HG02943 (cell line): ENCODE measurements around the gene TMEM208.

Experiments
- ATAC-seq: cut with Tn5 transposase; IDR thresholded peaks from one replicate; pipeline ENCODE4 v1.9.1; 2021; ENCODE audit warnings: mild to moderate bottlenecking, low read depth, moderate library complexity; ENCODE audit not compliant: unreplicated experiment

TMEM208 gene

DNA sequence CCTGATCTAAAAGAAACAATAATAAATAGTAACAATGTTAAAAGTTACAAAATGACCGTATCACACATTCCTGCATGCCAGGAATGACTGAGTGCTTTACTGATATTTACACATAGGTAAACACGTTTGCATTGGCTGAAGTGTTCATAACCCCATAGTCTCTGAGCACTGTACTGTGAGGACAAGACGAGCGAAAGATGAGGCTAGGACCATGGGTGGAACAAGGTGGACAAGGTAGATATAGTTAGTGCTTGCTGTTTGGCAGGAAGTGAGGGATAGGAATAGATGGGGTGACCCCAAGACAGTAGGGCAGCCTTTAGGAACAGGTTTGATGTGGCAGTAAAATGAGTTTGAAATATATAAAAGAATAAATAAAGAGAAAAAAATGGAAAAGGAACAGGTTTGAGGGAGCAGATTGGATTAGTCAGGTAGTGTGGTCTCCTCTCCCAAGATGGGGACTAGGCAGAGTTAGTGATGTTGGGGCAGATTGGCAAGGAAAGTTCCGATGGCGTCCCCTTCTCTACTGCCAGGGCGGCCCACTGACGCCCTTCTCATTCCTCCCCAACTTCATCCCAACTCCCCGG is 35.4 kb upstream of the TMEM208 start:
- ATAC-seq, result peak; percentile 8

GRCh38 chr16:67191995-67192681 is 34.8 kb upstream of the TMEM208 start, which contains the start of gene E2F4:
E2F4 (plus strand) TSS chr16:67192155; CDS start chr16:67192228, 73 bp downstream.
- ATAC-seq, result peak; percentile 79

GRCh38 chr16:67192781-67193361 is 34.1 kb upstream of the TMEM208 start:
- ATAC-seq, result no peak

- ATAC-seq, result no peak
These were observed 33.4 kb upstream of the TMEM208 start for GRCh38 chr16:67193536-67193935.

GRCh38 chr16:67194260-67194659 is 32.7 kb upstream of the TMEM208 start:
- ATAC-seq, result no peak

DNA sequence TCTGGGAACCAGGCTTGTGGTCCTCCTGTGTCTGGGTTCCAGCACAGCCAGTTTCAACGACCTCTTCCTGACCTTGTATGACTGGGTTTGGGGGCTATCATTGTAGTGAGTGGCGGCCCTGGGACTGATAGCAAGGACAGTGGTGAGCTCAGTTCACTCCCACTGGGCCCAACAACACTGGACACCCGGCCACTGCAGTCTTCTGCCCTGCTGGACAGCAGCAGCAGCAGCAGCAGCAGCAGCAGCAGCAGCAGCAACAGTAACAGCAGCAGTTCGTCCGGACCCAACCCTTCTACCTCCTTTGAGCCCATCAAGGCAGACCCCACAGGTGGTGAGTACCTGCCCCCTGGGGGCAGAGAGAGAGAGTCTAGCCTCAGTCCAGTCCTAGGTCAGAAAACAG is 31.3 kb upstream of the TMEM208 start:
- ATAC-seq, result no peak

GRCh38 chr16:67196881-67197280 is 30.0 kb upstream of the TMEM208 start:
- no peak for ATAC-seq

DNA sequence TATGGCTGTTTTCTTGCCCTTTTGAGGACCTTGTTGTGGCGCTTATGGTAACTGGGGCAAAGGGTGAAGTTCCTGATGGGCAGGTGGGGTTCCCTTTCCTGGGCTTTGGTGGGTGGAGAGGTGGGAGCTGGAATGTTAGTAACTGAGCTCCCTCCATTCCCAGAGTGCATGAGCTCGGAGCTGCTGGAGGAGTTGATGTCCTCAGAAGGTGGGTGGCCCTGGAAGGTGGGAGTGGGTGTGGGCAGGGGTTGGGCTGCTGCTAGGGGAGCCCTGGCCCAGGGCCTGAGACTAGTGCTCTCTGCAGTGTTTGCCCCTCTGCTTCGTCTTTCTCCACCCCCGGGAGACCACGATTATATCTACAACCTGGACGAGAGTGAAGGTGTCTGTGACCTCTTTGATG is 29.2 kb upstream of the TMEM208 start:
- no peak for ATAC-seq

DNA sequence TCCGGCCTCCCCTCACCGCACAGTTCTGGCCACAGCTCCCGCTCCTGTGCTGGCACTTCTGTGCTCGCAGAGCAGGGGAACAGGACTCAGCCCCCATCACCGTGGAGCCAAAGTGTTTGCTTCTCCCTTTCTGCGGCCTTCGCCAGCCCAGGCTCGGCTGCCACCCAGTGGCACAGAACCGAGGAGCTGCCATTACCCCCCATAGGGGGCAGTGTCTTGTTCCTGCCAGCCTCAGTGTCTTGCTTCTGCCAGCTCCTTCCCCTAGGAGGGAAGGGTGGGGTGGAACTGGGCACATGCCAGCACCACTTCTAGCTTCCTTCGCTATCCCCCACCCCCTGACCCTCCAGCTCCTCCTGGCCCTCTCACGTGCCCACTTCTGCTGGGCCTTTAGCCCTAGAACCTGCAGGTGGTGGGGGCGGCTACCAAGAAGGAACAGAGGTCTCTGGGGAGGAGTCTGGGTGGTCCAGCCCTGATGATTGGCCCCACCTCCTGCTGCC is 28.6 kb upstream of the TMEM208 start:
- no peak for ATAC-seq

DNA sequence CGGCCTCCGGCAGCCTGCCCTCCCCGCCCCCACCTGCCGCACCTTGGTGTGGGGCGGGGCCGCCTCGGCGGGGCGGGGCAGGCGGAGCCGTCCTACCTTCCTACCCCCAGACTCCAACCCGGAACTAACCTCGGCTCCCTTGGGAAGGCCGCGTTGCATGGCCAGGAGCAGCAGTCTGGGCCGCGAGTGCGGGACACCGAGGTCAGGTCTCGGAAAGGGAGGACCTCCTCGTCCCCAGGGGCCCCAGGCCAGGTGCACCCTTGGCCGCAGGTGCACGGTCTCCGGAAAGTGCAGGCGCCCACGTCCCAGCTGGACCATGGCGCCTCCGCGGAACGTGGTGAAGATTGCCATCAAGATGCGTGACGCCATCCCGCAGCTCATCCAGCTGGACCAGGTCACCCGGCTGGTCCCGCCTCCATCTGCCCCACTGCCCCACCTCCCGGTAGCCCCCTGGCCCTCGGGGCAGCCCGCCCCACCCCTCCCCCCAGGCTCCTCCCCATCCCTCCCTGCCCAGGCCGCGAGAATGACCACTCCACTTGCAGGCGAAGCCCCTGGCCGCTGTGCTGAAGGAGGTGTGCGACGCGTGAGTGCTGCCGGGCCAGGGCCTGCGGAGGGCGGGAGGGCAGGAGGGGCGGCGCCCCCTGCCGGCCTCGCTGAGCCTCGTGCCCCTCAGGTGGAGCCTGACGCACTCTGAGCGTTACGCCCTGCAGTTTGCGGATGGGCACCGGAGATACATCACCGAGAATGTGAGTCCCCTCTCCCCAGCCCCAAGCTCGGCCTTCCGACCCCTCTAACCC is 27.7 kb upstream of the TMEM208 start, which contains the start of gene ELMO3:
ELMO3 (plus strand) TSS at position 121 of the 797 bp plus-strand sequence; CDS start at position 317, 196 bp downstream.
- no peak for ATAC-seq

DNA sequence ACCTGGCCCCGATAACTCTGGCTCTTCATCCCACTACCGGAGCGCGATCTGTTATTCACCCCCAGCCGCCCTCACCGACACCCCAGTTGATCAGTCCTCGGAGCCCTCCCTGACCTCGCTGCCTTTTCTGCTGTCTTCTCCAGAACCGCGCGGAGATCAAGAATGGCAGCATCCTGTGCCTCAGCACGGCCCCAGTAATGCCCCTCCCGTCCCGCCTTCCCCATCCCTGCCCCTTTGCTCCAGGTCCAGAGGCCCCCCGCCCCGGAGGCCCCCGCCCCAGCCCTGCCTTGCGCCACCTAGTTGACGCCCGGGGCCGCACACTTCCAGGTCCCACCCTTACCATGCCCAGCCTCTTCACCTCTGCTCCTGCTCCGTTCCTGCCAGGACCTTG is 27.1 kb upstream of the TMEM208 start:
- no peak for ATAC-seq

- ATAC-seq, result no peak
These were observed 26.4 kb upstream of the TMEM208 start for GRCh38 chr16:67200491-67200890.

- no peak for ATAC-seq
These were observed 25.3 kb upstream of the TMEM208 start for GRCh38 chr16:67201411-67202345.

- no peak for ATAC-seq
These were observed 24.5 kb upstream of the TMEM208 start for GRCh38 chr16:67202426-67202825.

- ATAC-seq, result no peak
These were observed 23.9 kb upstream of the TMEM208 start for GRCh38 chr16:67202956-67203493.

GRCh38 chr16:67204076-67204475 is 22.9 kb upstream of the TMEM208 start:
- no peak for ATAC-seq

GRCh38 chr16:67206129-67206837 is 20.6 kb upstream of the TMEM208 start:
- no peak for ATAC-seq

DNA sequence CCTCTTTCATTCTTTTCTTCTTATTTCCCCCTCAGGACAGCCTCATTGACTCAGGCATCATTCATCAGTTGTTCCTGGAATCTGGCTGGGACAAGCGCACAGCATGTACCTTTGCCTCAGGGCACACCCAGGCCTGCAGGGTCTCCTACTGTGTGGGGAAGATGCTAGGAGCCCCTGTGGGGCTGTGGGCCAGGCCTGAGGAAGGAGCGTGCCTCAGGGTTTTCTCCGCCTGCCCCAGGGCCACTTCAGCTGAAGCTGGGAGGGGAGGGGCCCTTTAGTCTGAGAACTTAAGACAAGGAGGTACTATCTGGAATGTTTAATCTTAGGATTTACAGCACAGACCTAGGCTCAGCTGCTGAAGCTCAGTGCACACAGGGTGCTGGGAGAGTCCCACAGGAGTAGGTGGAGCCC is 20.1 kb upstream of the TMEM208 start:
- ATAC-seq, result no peak
